ENCODE measurements around the gene ACOT4.
A peak's percentile ranks its signal among the peaks of the same experiment; 100 is the strongest.

GRCh38 chr14:73569185-73569958, 22.3 kb upstream of the ACOT4 start, which contains the start of gene ACOT2:
- TF ChIP-seq CTCF (IDR thresholded peaks at IDR 0.05) (peak in 2 of 6 experiments; percentile 9 to 24), POLR2A (IDR thresholded peaks at IDR 0.05) (peak in 2 of 4 donors; percentile 11 to 40)
